Kidney epithelial cell (primary cell): ENCODE measurements around the gene MAPKAP1. TPM values are rescaled to one million over a fixed set of nuclear protein-coding genes. Genes with fewer than 3 reads are reported as not detected.
A peak's percentile ranks its signal among the peaks of the same experiment; 100 is the strongest.

ENCODE experiments used
- DNase-seq: peaks from one replicate; pipeline ENCODE4 v3.0.0-alpha.2; 2010; ENCODE audit warnings: low read depth
- H3K27me3 ChIP-seq: 2 replicates; pipeline ENCODE4 v1.6.0; 2011; ENCODE audit warnings: low read length; ENCODE audit not compliant: control insufficient read depth, insufficient read depth
- H3K36me3 ChIP-seq: 2 replicates; pipeline ENCODE4 v1.5.1; 2011; ENCODE audit warnings: low read length; ENCODE audit not compliant: control insufficient read depth, insufficient read depth
- H3K4me3 ChIP-seq: 2 replicates; pipeline ENCODE4 v1.5.1; 2011; ENCODE audit warnings: low read depth, mild to moderate bottlenecking, control low read depth, low read length
- total RNA-seq: library from RNA; depleted of rRNA; stranded (reverse); fragments of >200 nt; gene quantifications from 2 replicates; pipeline ENCODE4 v1.2.3, GENCODE V29; 2015
- TF ChIP-seq, protein P1 (sequence below): IDR thresholded peaks from 2 replicates; pipeline ENCODE4 v1.5.1; 2011; ENCODE audit warnings: mild to moderate bottlenecking, moderate library complexity, low read length, control low read depth, inconsistent platforms; ENCODE audit not compliant: insufficient read depth, poor library complexity, severe bottlenecking

The MAPKAP1 gene
- total RNA-seq, 1 donor from 2014 or later, result 101 TPM

DNA sequence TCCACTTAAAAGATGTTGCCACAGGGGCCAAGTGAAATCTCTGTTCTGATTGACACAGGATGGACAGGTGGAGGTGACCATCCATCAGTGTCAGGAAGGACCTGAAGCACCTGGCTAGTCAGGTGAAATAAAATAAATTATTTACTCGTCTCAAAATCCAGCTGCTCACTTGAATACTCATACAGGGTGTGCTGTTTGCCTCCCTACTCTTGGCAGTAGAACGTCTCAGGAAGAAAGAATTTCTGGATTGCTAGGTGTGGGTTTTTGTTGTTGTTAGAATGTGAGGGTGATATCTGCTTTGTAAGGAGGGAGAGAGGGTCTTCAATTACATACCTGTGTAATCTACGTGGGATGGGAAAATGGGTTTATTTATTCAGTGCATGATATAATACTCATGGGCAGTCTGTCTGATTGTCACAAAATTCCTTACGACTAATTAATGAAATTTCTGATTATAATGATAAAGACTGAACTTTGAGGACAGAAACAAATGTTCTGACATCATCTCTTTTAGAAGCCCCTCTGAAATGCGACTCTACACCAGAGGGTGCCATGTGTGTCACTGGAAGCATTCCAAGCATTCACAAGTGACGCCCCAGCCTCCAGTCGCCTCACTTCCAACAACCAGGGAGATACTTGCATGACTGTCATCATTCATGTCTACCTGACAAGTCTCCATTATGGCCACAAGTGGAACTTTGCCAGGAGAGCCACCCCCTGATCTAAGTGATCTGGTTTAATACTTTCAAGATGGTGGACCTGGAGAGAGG lies 227.0 kb downstream of the MAPKAP1 start:
- no peak for DNase-seq
- Histone ChIP-seq H3K4me3 (no peak overlapping the region), H3K27me3 (no peaks in the 10 kb centered on the region), H3K36me3 (no peaks in the 10 kb centered on the region)
- TF ChIP-seq, protein P1, sequence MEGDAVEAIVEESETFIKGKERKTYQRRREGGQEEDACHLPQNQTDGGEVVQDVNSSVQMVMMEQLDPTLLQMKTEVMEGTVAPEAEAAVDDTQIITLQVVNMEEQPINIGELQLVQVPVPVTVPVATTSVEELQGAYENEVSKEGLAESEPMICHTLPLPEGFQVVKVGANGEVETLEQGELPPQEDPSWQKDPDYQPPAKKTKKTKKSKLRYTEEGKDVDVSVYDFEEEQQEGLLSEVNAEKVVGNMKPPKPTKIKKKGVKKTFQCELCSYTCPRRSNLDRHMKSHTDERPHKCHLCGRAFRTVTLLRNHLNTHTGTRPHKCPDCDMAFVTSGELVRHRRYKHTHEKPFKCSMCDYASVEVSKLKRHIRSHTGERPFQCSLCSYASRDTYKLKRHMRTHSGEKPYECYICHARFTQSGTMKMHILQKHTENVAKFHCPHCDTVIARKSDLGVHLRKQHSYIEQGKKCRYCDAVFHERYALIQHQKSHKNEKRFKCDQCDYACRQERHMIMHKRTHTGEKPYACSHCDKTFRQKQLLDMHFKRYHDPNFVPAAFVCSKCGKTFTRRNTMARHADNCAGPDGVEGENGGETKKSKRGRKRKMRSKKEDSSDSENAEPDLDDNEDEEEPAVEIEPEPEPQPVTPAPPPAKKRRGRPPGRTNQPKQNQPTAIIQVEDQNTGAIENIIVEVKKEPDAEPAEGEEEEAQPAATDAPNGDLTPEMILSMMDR, result no peak

DNA sequence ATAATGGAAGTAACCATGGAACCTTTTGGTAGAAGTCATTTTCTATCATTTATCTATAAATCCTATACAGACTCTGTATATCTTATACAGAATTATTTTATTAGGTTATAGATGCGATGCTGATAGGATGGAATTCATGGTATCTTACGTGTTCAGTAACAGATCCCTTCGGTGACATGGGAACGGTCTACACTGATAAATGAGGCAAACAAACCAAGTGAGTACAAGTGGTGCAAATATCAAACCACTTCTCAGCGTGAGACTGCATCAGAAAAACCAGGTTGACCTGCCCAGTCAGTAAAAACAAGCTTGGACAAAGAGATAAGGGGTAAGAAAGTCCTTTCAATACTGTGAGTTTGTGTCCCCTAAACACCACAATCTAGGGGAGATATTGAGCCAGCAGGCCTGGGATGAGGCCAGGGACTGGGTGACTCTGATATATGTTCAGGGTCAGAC lies 229.9 kb downstream of the MAPKAP1 start:
- TF ChIP-seq, protein P1, result no peak
- DNase-seq, result no peak
- H3K27me3 ChIP-seq, result no peaks in the 10 kb centered on the region
- no peak overlapping the region for H3K4me3 ChIP-seq
- H3K36me3 ChIP-seq, result no peaks in the 10 kb centered on the region

DNA sequence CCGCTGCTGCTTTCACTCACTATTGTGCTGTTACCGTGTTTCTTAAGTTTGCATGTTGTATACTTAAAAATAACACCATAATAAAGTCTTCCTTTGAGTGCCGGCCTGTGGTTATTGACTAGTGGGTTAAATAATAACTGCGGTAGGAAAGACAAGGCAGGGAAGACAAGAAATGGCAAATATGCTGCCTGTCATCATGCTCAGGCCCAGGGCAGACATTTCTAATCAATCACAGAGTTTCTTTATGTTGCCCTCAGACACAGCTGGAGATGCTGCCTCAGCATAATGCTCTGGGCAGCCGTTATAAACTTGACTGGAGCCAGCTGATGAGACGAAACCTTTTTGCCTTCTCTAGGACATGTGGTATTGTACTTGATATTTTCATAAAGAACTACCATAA lies 230.4 kb downstream of the MAPKAP1 start:
- H3K36me3 ChIP-seq, result no peaks in the 10 kb centered on the region
- no peak overlapping the region for H3K4me3 ChIP-seq
- no peak for DNase-seq
- no peaks in the 10 kb centered on the region for H3K27me3 ChIP-seq
- TF ChIP-seq, protein P1, result no peak

DNA sequence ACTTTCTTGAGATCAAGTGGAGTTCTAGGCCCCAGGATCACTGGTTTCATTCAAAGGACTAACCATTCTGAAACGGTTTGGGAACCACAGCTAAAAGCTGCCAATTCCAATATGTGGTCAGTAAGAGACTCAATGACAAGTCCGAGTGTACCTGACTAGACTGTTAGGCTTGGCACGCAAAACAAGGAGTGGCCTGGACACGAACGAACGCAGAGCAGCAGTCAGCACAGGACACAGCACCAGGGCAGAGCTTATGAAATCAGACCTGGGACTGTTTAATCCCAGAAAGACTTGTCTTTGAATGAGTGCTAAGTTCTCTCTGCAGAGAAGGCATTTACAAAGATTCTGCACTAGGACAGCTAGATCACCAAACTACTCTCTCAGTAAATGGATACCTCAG lies 231.6 kb downstream of the MAPKAP1 start:
- TF ChIP-seq, protein P1, result no peak

DNA sequence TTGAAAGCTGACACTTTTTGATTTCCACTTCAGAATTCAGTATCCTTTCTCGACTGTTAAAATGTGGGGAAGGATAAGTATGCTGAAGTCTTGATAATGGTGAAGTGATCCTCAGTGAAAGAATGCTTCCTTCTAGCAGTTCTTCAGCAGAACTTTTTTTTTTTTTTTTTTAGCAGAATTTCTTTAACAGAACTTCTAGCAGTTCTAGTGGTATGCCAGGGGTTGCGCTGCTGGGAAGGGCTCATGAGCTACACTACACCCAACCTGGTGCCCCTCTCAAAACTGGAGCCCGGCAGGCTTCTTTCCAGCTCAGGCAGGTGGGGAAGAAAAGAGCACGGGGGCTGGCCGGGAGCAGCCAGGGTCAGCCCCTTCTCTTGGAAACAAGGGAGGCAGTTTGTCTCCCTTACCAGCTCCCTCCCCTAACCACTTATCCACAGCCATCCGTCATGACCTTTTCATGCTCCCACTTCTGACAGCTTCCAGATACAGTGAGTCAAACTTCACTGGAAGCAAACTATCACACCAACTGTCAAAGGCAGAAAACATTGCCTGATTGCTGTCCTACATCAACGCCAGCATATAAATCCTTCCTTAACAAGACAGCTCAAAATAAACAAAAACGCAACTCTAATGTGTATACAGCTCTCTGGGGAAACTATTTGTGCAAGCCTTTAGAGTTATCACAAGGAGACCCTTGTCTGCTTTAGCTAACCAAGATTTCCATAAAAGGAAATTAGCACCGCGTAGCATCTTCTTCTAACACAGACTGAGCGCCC lies 233.9 kb downstream of the MAPKAP1 start:
- DNase-seq, result no peak
- H3K36me3 ChIP-seq, result no peaks in the 10 kb centered on the region
- no peak overlapping the region for H3K4me3 ChIP-seq
- TF ChIP-seq, protein P1, result peak; percentile 10
- no peaks in the 10 kb centered on the region for H3K27me3 ChIP-seq

More for the DNA sequence above, 231.6 kb downstream of the MAPKAP1 start:
- no peaks in the 10 kb centered on the region for H3K36me3 ChIP-seq
- H3K27me3 ChIP-seq, result no peaks in the 10 kb centered on the region
- no peak overlapping the region for H3K4me3 ChIP-seq
- no peak for DNase-seq
